ENCODE data around the gene ITGA2.

DNA sequence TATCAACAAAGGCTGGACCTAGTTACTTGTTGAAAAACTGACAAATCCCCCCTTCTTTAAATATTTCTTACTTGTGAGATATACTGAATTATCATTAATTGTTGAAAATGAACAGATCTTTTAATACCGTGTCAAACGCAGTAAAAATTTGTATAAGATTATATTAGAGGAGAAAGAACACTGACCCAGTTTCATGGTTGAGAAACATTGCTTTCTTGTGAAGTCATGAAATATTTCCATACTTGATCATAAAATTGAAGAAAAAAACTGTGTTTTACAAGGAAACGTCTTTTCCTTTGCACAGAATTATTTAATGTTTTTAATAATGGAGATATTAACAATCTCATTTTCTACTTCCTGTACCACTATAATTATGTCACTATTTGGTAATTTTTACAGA, 74.6 kb downstream of the ITGA2 start:
- TF ChIP-seq EZH2 (IDR thresholded peaks at IDR 0.05; ENCODE audit: low read length, unreplicated experiment), result no peak
- TF ChIP-seq, protein P1, sequence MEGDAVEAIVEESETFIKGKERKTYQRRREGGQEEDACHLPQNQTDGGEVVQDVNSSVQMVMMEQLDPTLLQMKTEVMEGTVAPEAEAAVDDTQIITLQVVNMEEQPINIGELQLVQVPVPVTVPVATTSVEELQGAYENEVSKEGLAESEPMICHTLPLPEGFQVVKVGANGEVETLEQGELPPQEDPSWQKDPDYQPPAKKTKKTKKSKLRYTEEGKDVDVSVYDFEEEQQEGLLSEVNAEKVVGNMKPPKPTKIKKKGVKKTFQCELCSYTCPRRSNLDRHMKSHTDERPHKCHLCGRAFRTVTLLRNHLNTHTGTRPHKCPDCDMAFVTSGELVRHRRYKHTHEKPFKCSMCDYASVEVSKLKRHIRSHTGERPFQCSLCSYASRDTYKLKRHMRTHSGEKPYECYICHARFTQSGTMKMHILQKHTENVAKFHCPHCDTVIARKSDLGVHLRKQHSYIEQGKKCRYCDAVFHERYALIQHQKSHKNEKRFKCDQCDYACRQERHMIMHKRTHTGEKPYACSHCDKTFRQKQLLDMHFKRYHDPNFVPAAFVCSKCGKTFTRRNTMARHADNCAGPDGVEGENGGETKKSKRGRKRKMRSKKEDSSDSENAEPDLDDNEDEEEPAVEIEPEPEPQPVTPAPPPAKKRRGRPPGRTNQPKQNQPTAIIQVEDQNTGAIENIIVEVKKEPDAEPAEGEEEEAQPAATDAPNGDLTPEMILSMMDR (conservative IDR thresholded peaks at IDR 0.05; ENCODE audit: low read depth, low read length), result no peak
